ENCODE data around the gene MMP15. TPM values are rescaled to one million over a fixed set of nuclear protein-coding genes. Genes with fewer than 3 reads are reported as not detected.

MMP15 gene
- total RNA-seq, 4 donors from 2014 or later, result 48.0 to 161 (median 92.3) TPM

- DNase-seq, result no peak
- H3K4me1 ChIP-seq, result peaks cover 0 to 4% (median under 1%) of the 10 kb centered on the region in 4 donors
- intact Hi-C loops (cut with DNase I; ENCODE audit: low total_unique reads), result no loop called here
- no peaks in the 10 kb centered on the region for H3K27me3 ChIP-seq
- TF ChIP-seq EP300 (IDR thresholded peaks at IDR 0.05; ENCODE audit: low read depth) (no peak), POLR2AphosphoS5 (IDR thresholded peaks at IDR 0.05) (no peak), POLR2A (IDR thresholded peaks at IDR 0.05) (no peak)
- no peaks in the 10 kb centered on the region for H3K36me3 ChIP-seq
- in situ Hi-C loops (cut with MboI; ENCODE audit: low pct_ligation_motif_present in 1 of 4, low pct_unique_long_range_greater_than_20kb in 1 of 4, low sequenced_read_pairs in 3 of 4), result no loop called here
- WGBS, 2 donors (ENCODE audit: low coverage in 1 of 2), result 81 to 91% methylated on average over 5 to 10 of the region's 10 CpGs
- H3K4me3 ChIP-seq, result no peak overlapping the region
- no peaks in the 10 kb centered on the region for H3K9me3 ChIP-seq
- H3K27ac ChIP-seq, result no peak overlapping the region
These were observed 26.5 kb downstream of the MMP15 start for GRCh38 chr16:58051821-58052603.

- in situ Hi-C loops (cut with MboI; ENCODE audit: low pct_ligation_motif_present in 1 of 4, low pct_unique_long_range_greater_than_20kb in 1 of 4, low sequenced_read_pairs in 3 of 4), result no loop called here
- intact Hi-C loops (cut with DNase I; ENCODE audit: low total_unique reads), result no loop called here
These were observed 28.1 kb downstream of the MMP15 start for GRCh38 chr16:58053682-58054005.

DNA sequence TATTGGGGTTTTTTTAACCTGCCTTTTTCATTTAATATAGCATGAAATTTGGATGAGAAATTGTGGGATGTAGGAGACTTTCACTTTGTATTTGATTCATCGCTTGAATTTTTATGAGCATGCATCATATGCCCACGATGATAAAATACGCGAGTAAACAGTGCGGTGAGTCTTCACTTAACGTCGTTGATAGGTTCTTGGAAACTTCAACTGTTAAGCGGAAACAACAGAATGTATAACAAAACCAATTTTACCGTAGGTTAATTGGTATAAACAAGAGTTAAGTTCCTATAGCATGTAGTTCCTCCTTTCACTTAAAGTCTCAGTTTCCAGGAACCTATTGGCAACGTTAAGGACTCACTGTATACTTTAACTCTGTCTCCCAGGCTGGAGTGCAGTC, 28.7 kb downstream of the MMP15 start:
- no peak overlapping the region for H3K27ac ChIP-seq
- in situ Hi-C loops (cut with MboI; ENCODE audit: low pct_ligation_motif_present in 1 of 4, low pct_unique_long_range_greater_than_20kb in 1 of 4, low sequenced_read_pairs in 3 of 4) (no loop called here), intact Hi-C loops (cut with DNase I; ENCODE audit: low total_unique reads) (no loop called here)
- no peak for DNase-seq
- no peak overlapping the region for H3K4me3 ChIP-seq
- no peaks in the 10 kb centered on the region for H3K4me1 ChIP-seq
- TF ChIP-seq POLR2AphosphoS5 (IDR thresholded peaks at IDR 0.05) (no peak), POLR2A (IDR thresholded peaks at IDR 0.05) (no peak), EP300 (IDR thresholded peaks at IDR 0.05; ENCODE audit: low read depth) (no peak)
- TF ChIP-seq, protein P1, sequence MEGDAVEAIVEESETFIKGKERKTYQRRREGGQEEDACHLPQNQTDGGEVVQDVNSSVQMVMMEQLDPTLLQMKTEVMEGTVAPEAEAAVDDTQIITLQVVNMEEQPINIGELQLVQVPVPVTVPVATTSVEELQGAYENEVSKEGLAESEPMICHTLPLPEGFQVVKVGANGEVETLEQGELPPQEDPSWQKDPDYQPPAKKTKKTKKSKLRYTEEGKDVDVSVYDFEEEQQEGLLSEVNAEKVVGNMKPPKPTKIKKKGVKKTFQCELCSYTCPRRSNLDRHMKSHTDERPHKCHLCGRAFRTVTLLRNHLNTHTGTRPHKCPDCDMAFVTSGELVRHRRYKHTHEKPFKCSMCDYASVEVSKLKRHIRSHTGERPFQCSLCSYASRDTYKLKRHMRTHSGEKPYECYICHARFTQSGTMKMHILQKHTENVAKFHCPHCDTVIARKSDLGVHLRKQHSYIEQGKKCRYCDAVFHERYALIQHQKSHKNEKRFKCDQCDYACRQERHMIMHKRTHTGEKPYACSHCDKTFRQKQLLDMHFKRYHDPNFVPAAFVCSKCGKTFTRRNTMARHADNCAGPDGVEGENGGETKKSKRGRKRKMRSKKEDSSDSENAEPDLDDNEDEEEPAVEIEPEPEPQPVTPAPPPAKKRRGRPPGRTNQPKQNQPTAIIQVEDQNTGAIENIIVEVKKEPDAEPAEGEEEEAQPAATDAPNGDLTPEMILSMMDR (IDR thresholded peaks at IDR 0.05), result no peak
- WGBS, 2 donors (ENCODE audit: low coverage in 1 of 2), result 64 to 79% methylated on average over 10 of the region's 10 CpGs
- H3K9me3 ChIP-seq, result no peaks in the 10 kb centered on the region
- H3K27me3 ChIP-seq, result no peaks in the 10 kb centered on the region
- H3K36me3 ChIP-seq, result no peaks in the 10 kb centered on the region

More at GRCh38 chr16:58053682-58054005, 28.1 kb downstream of the MMP15 start:
- Histone ChIP-seq H3K36me3 (no peaks in the 10 kb centered on the region), H3K27me3 (no peaks in the 10 kb centered on the region), H3K27ac (no peak overlapping the region), H3K4me3 (no peak overlapping the region), H3K9me3 (no peaks in the 10 kb centered on the region), H3K4me1 (no peaks in the 10 kb centered on the region)
- DNase-seq, result no peak
- TF ChIP-seq EP300 (IDR thresholded peaks at IDR 0.05; ENCODE audit: low read depth) (no peak), POLR2A (IDR thresholded peaks at IDR 0.05) (no peak), POLR2AphosphoS5 (IDR thresholded peaks at IDR 0.05) (no peak)
- TF ChIP-seq, protein P1 (IDR thresholded peaks at IDR 0.05), result no peak
- 96% methylated on average over 5 of the region's 5 CpGs; no CpG with 5 or more reads in 1 of the 2 donors for WGBS, 2 donors (ENCODE audit: low coverage in 1 of 2)

- DNase-seq, result no peak
- Histone ChIP-seq H3K36me3 (no peaks in the 10 kb centered on the region), H3K4me3 (no peak overlapping the region), H3K9me3 (no peaks in the 10 kb centered on the region), H3K4me1 (no peaks in the 10 kb centered on the region), H3K27me3 (no peaks in the 10 kb centered on the region), H3K27ac (no peak overlapping the region)
- in situ Hi-C loops (cut with MboI; ENCODE audit: low pct_ligation_motif_present in 1 of 4, low pct_unique_long_range_greater_than_20kb in 1 of 4, low sequenced_read_pairs in 3 of 4) (no loop called here), intact Hi-C loops (cut with DNase I; ENCODE audit: low total_unique reads) (no loop called here)
- TF ChIP-seq EP300 (IDR thresholded peaks at IDR 0.05; ENCODE audit: low read depth) (no peak), POLR2A (IDR thresholded peaks at IDR 0.05) (no peak), POLR2AphosphoS5 (IDR thresholded peaks at IDR 0.05) (no peak)
- TF ChIP-seq, protein P1 (IDR thresholded peaks at IDR 0.05), result no peak
- 74 to 78% methylated on average over 5 of the region's 5 CpGs for WGBS, 2 donors (ENCODE audit: low coverage in 1 of 2)
These were observed 31.0 kb downstream of the MMP15 start for GRCh38 chr16:58056580-58056979.

All from transverse colon (tissue), 4 donors.